D721Med (cell line): ENCODE results near the gene ABCA13.

Experiments
- DNase-seq: peaks from one replicate; pipeline ENCODE4 v3.0.0; 2011; ENCODE audit warnings: low spot score; ENCODE audit not compliant: insufficient read length
- FAIRE-seq: peaks from 2 replicates; lab custom pipeline; 2011; peaks lifted over from hg19 to GRCh38; lab: Jason Lieb, UNC
- TF ChIP-seq, protein P1 (sequence below): IDR thresholded peaks from 2 replicates; pipeline ENCODE4 v1.5.1; 2012; ENCODE audit warnings: mild to moderate bottlenecking, control low read depth; ENCODE audit not compliant: insufficient read depth; ENCODE audit errors: missing control alignments

Gene ABCA13

DNA sequence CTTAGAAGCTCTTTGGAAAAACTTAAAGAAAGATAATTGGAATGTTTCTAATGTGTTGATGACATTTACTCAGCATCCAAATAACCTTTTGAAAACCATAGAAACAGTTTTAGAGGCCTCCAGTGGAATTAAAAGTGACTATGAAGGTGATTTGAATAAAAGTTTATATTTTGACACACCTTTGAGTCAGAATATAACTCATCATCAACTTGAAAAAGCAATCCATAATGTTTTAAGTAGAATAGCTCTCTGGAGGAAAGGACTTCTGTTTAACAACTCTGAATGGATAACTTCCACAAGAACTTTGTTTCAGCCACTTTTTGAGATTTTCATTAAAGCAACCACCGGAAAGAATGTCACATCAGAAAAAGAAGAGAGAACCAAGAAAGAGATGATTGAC is 108.2 kb downstream of the ABCA13 start:
- FAIRE-seq = no peak
- TF ChIP-seq, protein P1, sequence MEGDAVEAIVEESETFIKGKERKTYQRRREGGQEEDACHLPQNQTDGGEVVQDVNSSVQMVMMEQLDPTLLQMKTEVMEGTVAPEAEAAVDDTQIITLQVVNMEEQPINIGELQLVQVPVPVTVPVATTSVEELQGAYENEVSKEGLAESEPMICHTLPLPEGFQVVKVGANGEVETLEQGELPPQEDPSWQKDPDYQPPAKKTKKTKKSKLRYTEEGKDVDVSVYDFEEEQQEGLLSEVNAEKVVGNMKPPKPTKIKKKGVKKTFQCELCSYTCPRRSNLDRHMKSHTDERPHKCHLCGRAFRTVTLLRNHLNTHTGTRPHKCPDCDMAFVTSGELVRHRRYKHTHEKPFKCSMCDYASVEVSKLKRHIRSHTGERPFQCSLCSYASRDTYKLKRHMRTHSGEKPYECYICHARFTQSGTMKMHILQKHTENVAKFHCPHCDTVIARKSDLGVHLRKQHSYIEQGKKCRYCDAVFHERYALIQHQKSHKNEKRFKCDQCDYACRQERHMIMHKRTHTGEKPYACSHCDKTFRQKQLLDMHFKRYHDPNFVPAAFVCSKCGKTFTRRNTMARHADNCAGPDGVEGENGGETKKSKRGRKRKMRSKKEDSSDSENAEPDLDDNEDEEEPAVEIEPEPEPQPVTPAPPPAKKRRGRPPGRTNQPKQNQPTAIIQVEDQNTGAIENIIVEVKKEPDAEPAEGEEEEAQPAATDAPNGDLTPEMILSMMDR = no peak
- DNase-seq = no peak

DNA sequence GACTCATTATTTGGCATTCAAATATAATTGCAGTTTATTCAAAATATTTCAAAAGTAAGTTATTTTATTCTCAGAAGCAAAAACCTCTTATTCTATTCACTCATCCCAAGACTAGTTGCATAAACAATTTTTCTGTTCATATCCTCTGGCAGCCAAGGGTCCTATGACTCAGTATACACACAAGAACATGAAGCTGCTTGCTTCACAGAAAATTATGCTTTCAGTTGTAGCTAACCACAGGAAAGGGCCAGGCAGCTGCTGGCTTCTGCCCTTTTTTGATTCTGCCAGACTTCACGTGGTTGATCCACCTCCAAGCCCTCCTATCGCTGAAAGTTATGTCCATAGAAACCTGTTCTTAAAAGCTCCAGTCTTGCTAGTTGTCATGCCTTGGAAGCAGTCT is 108.8 kb downstream of the ABCA13 start:
- TF ChIP-seq, protein P1 = no peak
- DNase-seq (no peak), FAIRE-seq (no peak)

DNA sequence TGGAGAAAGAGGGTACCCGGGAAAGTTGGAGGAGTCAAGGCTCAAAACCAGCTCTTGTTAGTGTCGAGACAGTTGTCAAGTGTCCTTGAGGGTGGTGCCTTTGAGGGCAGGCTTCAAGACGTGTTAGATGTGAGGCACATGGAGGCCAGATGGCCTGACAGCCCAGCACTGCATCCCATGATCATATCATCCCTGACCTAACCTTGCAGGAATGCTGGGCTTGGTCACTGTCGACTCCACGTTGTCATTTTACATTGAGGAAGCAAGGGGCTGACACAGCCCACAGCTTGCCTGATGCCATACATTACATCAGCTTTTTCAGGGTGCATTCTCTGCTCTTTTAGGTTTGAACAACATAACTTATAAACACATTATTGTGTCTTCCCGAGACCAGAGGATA is 114.1 kb downstream of the ABCA13 start:
- FAIRE-seq (no peak), DNase-seq (no peak)
- TF ChIP-seq, protein P1 = no peak

DNA sequence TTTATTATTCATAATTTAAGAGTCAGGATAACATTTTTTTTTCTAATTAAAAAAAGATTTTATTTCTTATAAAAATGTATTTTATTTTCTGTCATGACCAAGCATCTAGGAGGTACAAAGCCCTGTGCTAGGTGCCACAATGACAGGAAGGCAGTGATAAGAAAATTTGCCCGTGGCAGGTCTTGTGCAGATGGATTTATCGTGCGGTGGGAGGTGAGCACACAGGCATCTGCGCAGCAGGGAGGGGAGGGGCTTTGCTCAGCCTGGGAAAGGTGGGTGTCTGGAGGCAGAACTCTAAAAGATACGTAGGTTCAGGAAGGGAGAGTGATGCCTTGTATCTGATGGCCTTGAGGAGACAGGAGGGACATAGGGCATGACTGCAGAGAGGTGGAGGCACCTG is 115.6 kb downstream of the ABCA13 start:
- FAIRE-seq = no peak

DNA sequence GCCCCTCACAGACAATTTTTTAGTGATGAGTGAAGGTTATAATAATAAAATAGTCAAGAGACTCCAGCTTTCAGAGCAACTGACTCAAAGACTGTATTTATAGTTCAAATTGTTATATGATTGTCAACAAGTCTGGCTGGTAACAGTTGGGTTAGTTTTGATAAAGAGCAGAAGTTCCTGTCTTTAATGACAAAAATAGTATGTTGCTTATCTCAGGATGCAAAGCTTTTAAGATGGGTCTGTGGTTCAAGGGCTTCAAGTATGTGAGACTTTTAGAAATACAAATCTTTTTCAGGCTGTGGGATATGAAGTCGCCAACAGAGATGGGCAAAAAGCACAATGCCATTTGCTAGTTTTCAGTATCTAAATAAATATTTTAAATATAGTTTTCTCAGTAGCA is 118.4 kb downstream of the ABCA13 start:
- no peak for DNase-seq
- TF ChIP-seq, protein P1 = no peak
- FAIRE-seq = no peak

More for the DNA sequence above, 115.6 kb downstream of the ABCA13 start:
- TF ChIP-seq, protein P1 = no peak
- no peak for DNase-seq

DNA sequence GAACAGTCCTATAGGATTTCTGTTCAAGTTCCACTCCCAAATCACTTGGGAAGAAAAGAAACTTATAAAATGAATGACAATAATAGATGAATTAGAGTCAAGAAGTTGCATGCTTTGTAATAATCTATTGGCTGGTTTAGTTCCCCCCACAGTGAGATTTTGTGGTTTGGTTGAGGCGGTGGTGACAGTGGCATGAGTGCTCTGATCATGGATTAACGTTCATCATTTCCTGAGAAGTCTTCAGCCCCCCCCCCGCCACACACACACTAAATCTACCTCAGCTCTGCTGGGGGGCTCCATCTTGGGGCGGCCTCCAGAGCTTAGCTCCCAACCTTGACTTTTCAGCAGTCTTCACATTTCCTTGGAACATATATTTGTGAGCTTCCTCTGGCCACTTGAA is 121.7 kb downstream of the ABCA13 start:
- DNase-seq (no peak), FAIRE-seq (no peak)
- TF ChIP-seq, protein P1 = no peak

DNA sequence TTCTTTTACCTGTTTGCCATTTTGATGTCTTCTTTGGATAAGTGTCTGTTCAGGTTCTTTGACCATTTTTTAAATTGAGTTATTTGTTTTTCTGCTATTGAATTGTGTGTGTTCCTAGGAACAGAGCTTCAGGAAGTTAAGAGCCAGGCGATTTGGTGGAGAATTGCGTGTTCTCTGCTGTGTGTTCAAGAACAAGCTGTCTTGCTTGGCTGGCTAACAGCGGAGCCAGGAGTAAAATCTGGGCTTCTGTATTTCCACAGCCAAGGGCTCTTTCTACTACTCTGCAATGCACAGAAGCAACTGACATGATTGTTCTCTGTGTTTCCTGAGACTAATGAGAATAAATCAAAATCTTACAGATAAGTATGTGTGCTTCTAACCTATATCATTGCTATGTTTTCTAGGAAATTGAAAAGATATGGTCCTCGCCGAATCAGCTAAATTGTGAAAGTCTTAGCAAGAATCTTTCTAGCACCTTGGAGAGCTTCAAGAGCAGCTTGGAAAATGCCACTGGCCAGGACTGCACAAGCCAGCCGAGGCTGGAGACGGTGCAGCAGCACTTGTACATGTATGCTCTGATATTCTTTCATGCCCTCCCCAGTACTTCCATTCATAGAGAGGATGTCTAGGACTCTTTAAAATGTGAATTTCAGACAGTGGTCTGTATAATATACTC is 124.2 kb downstream of the ABCA13 start:
- FAIRE-seq = no peak

More for the DNA sequence above, 124.2 kb downstream of the ABCA13 start:
- TF ChIP-seq, protein P1 = no peak
- DNase-seq = no peak
